GM12878 (cell line): ENCODE measurements around the gene GLRX5. TPM values are rescaled to one million over a fixed set of nuclear protein-coding genes. Genes with fewer than 3 reads are reported as not detected.

Experiments used
- ATAC-seq: fragments of 200-7000 bp; cut with Tn5 transposase; 3 replicates; pipeline ENCODE4 v1.9.1; 2020; ENCODE audit warnings: mild to moderate bottlenecking, moderate library complexity
- BruUV-seq: library from RNA; stranded (reverse); fragments of 400-500 nt; replicated peaks from 2 replicates; lab custom pipeline; 2021; lab: Mats Ljungman, UMichigan
- CTCF ChIA-PET: fragments of 300-600 bp; sonication (Branson Sonifier 250); formaldehyde crosslinking; extraction: SDS; loops from one replicate; lab custom pipeline; 2021; ENCODE audit warnings: inconsistent platforms; lab: Yijun Ruan, JAX
- POLR2A ChIA-PET: fragments of 350-600 bp; formaldehyde crosslinking; extraction: SDS; loops from one replicate; lab custom pipeline; 2021; ENCODE audit warnings: inconsistent platforms; lab: Charles Lee
- RAD21 ChIA-PET: fragments of 300-600 bp; sonication (Branson Sonifier 250); formaldehyde crosslinking; loops from one replicate; lab custom pipeline; 2023; ENCODE audit warnings: antibody characterized with exemption; ENCODE audit not compliant: unreplicated experiment; lab: Charles Lee
- SMC1A ChIA-PET: fragments of 300-600 bp; sonication (Branson Sonifier 250); formaldehyde crosslinking; loops from one replicate; lab custom pipeline; 2023; ENCODE audit not compliant: unreplicated experiment, uncharacterized antibody; lab: Charles Lee
- DNase-seq: peaks from one replicate; pipeline ENCODE4 v3.0.0-alpha.2; 2011; ENCODE audit warnings: low read depth, low spot score
- FAIRE-seq: peaks from 3 replicates; lab custom pipeline; 2011; peaks lifted over from hg19 to GRCh38; lab: Jason Lieb, UNC
- H2AFZ ChIP-seq: 2 replicates; pipeline ENCODE4 v1.6.0; 2011; ENCODE audit warnings: low read depth, low read length, control low read depth; ENCODE audit not compliant: control insufficient read depth
- H3K27ac ChIP-seq: 2 replicates; pipeline ENCODE4 v1.5.1; 2011; ENCODE audit warnings: control low read depth; ENCODE audit not compliant: control insufficient read depth, insufficient read depth
- H3K27me3 ChIP-seq, 2 experiments: replicated peaks in 1 of 2; 2 replicates each; pipeline versions ENCODE4 v1.6.0 to v1.6.1; 2011; ENCODE audit warnings: low read length in 1 of 2; ENCODE audit not compliant: control insufficient read depth in 2 of 2, insufficient read depth in 2 of 2
- H3K36me3 ChIP-seq, 2 experiments: 2 replicates each; pipeline ENCODE4 v1.5.1; 2011; ENCODE audit warnings: low read length in 1 of 2; ENCODE audit not compliant: control insufficient read depth in 2 of 2, insufficient read depth in 2 of 2
- H3K4me1 ChIP-seq: 2 replicates; pipeline ENCODE4 v1.6.1; 2011; ENCODE audit warnings: mild to moderate bottlenecking, low read length, moderate library complexity, mixed read lengths; ENCODE audit not compliant: control insufficient read depth, insufficient read depth
- H3K4me2 ChIP-seq: 2 replicates; pipeline ENCODE4 v1.6.0; 2011; ENCODE audit warnings: control low read depth; ENCODE audit not compliant: control insufficient read depth, insufficient read depth
- H3K4me3 ChIP-seq: fragments of 200-600 bp; sonication (generic); 2 replicates; pipeline ENCODE4 v1.5.1; 2016
- H3K79me2 ChIP-seq: 2 replicates; pipeline ENCODE4 v1.6.0; 2011; ENCODE audit warnings: low read length; ENCODE audit not compliant: control insufficient read depth, insufficient read depth
- H3K9ac ChIP-seq: 2 replicates; pipeline ENCODE4 v1.8.0; 2011; ENCODE audit warnings: low read length, control low read depth, mixed read lengths; ENCODE audit not compliant: control insufficient read depth, insufficient read depth
- H3K9me3 ChIP-seq: replicated peaks from 3 replicates; pipeline ENCODE4 v1.5.1; 2011; ENCODE audit warnings: mild to moderate bottlenecking, low read length; ENCODE audit not compliant: control insufficient read depth, insufficient read depth
- H4K20me1 ChIP-seq: 2 replicates; pipeline ENCODE4 v1.6.0; 2011; ENCODE audit not compliant: control insufficient read depth, insufficient read depth
- ATF2 ChIP-seq: IDR thresholded peaks from 2 replicates; pipeline ENCODE4 v1.6.1; 2012; ENCODE audit warnings: low read length, inconsistent platforms
- CREM ChIP-seq: IDR thresholded peaks from 2 replicates; pipeline ENCODE4 v1.6.1; 2014; ENCODE audit warnings: antibody characterized with exemption, low read depth
- CUX1 ChIP-seq: IDR thresholded peaks from 2 replicates; pipeline ENCODE4 v1.6.1; 2012; ENCODE audit warnings: improper control_type of control experiment, low read depth, low read length; ENCODE audit not compliant: insufficient replicate concordance
- ELK1 ChIP-seq: IDR thresholded peaks from 2 replicates; pipeline ENCODE4 v1.6.1; 2012; ENCODE audit warnings: low read depth, low read length, improper control_type of control experiment
- HSF1 ChIP-seq: fragments of 150-350 bp; IDR thresholded peaks from 2 replicates; pipeline ENCODE4 v1.6.1; 2014; ENCODE audit warnings: mild to moderate bottlenecking, low read depth, low read length
- MTA2 ChIP-seq: fragments of 450-650 bp; IDR thresholded peaks from 2 replicates; pipeline ENCODE4 v1.6.1; 2016; ENCODE audit warnings: low read depth, mild to moderate bottlenecking, moderate library complexity
- POU2F2 ChIP-seq: IDR thresholded peaks from 3 replicates; pipeline ENCODE4 v1.6.1; 2011; ENCODE audit warnings: low read depth, mild to moderate bottlenecking, low read length, borderline replicate concordance
- SMAD5 ChIP-seq: IDR thresholded peaks from 2 replicates; pipeline ENCODE4 v1.6.1; 2016; ENCODE audit warnings: antibody characterized with exemption, low read depth
- STAT3 ChIP-seq: IDR thresholded peaks from 2 replicates; pipeline ENCODE4 v1.6.1; 2011; ENCODE audit warnings: low read depth, low read length, improper control_type of control experiment
- TARDBP ChIP-seq: IDR thresholded peaks from 2 replicates; pipeline ENCODE4 v1.6.1; 2016; ENCODE audit warnings: borderline replicate concordance
- TCF7 ChIP-seq: IDR thresholded peaks from 2 replicates; pipeline ENCODE4 v1.6.1; 2014; ENCODE audit warnings: antibody characterized with exemption, borderline replicate concordance
- WGBS: methylation state at CpG from one replicate; pipeline ENCODE4 v1.1.6; 2016; ENCODE audit warnings: low lambda C conversion rate; ENCODE audit not compliant: insufficient replicate concordance, insufficient coverage; ENCODE audit errors: missing lambda C conversion rate; 5-methylcytosine and 5-hydroxymethylcytosine counted together
- in situ Hi-C: fragments of 300-500 bp; cut with MboI; formaldehyde crosslinking; loops from 9 replicates; pipeline ENCODE4 v1.14.3; 2018; ENCODE audit warnings: mixed read lengths
- intact Hi-C: fragments of 100-400 bp; cut with micrococcal nuclease; formaldehyde crosslinking; loops from one replicate; pipeline ENCODE4 v1.14.2; 2022; ENCODE audit not compliant: unreplicated experiment
- polyA plus RNA-seq, 11 experiments: library from polyadenylated mRNA; depleted of rRNA in 4 of 11; unstranded in 6 of 11; stranded (reverse) in 5 of 11; fragments of >200 nt; fragmentation: Nextera tagmentation in 4 of 11; fragmentation: Illumina TruSeq in 1 of 11; extraction: Ambion mirVana in 4 of 11; extraction: Trizol in 1 of 11; gene quantifications; 1 replicate in 1 of 11; 2 replicates in 10 of 11; pipeline versions ENCODE4 v1.2.1 to v1.2.3, GENCODE V29; 2011 to 2016; ENCODE audit warnings: inconsistent platforms in 2 of 11, missing spikeins in 2 of 11, low read depth in 1 of 11
- total RNA-seq, 4 experiments: library from RNA; depleted of rRNA in 3 of 4; stranded (reverse); fragments of >200 nt in 3 of 4; fragmentation: Illumina TruSeq in 1 of 4; extraction: Trizol in 1 of 4; gene quantifications; 2 replicates each; pipeline versions ENCODE4 v1.2.1 to v1.2.3, GENCODE V29; 2013 to 2021

Gene GLRX5
- total and polyA plus RNA-seq, 10 of the 15 experiments (the other 5 are each of a cell fraction or from before 2014, with no cell fraction given) = 12.8 to 139 (median 55.4) TPM

GRCh38 chr14:95564060-95564459 lies 29.2 kb downstream of the GLRX5 start:
- 53% methylated on average over 4 of the region's 4 CpGs for WGBS
- no peak for FAIRE-seq
- TF ChIP-seq CUX1 (no peak), ELK1 (no peak), HSF1 (no peak), TCF7 (no peak), POU2F2 (no peak), CREM (no peak), MTA2 (no peak), STAT3 (no peak), SMAD5 (no peak), ATF2 (no peak), TARDBP (no peak)

More at GRCh38 chr14:95564060-95564459, 29.2 kb downstream of the GLRX5 start:
- SMC1A ChIA-PET = interaction anchor here (0.5 to 6.2 kb wide), 5 partner anchors 103 to 431 kb away, joined by 3 to 68 read pairs (median 3); partner anchors contain the start of gene TCL1B
- Histone ChIP-seq H3K27me3 (no peaks in the 10 kb centered on the region), H3K4me2 (no peak overlapping the region), H3K27ac (no peak overlapping the region), H3K4me1 (no peaks in the 10 kb centered on the region), H4K20me1 (no peaks in the 10 kb centered on the region), H3K9ac (no peak overlapping the region), H3K4me3 (no peak overlapping the region), H3K36me3 (no peaks in the 10 kb centered on the region), H2AFZ (no peak overlapping the region), H3K9me3 (no peaks in the 10 kb centered on the region), H3K79me2 (no peaks in the 10 kb centered on the region)
- DNase-seq (no peak), ATAC-seq (no peak)
- CTCF ChIA-PET = interaction anchor here (1.0 to 11.0 kb wide), 9 partner anchors 10 to 431 kb away, joined by 3 to 217 read pairs (median 5); no protein-coding TSS in a partner anchor
- BruUV-seq = no TSS peak
- in situ Hi-C loops = loop anchor here (5.0 to 10.0 kb wide), 3 partner anchors 121 to 708 kb away; partner anchors contain the start of gene TCL1B
- intact Hi-C loops = loop anchor here (5.0 kb wide), 2 partner anchors 713 to 858 kb away; no protein-coding TSS in a partner anchor
- POLR2A ChIA-PET = no interaction called here
- RAD21 ChIA-PET = interaction anchor here (0.8 to 5.7 kb wide), 5 partner anchors 43 to 210 kb away, joined by 3 to 32 read pairs (median 5); no protein-coding TSS in a partner anchor
